H9 (cell line): ENCODE results near the gene PSMB5. TPM values are rescaled to one million over a fixed set of nuclear protein-coding genes. Genes with fewer than 3 reads are reported as not detected.

Source experiments
- DNase-seq: peaks from one replicate; pipeline ENCODE4 v3.0.0-alpha.2; 2017
- H2AFZ ChIP-seq: one replicate; pipeline ENCODE4 v1.6.1; 2013; ENCODE audit warnings: mild to moderate bottlenecking, low read length, control low read depth, moderate library complexity
- H2AK5ac ChIP-seq: 2 replicates; pipeline ENCODE4 v1.6.1; 2013; ENCODE audit warnings: low read length, control low read depth, mixed read lengths; ENCODE audit not compliant: insufficient read length
- H2BK120ac ChIP-seq: one replicate; pipeline ENCODE4 v1.6.1; 2013; ENCODE audit warnings: low read depth, mild to moderate bottlenecking, low read length, control low read depth, inconsistent platforms; ENCODE audit not compliant: poor library complexity, severe bottlenecking
- H2BK12ac ChIP-seq: 2 replicates; pipeline ENCODE4 v1.6.1; 2013; ENCODE audit warnings: low read length, control low read depth, mixed read lengths, low read depth; ENCODE audit not compliant: insufficient read length
- H2BK15ac ChIP-seq: 2 replicates; pipeline ENCODE4 v1.6.1; 2013; ENCODE audit warnings: low read depth, low read length, control low read depth
- H2BK20ac ChIP-seq: one replicate; pipeline ENCODE4 v1.6.1; 2013; ENCODE audit warnings: low read depth, mild to moderate bottlenecking, low read length, control low read depth, inconsistent platforms; ENCODE audit not compliant: poor library complexity, severe bottlenecking
- H2BK5ac ChIP-seq: 2 replicates; pipeline ENCODE4 v1.6.1; 2013; ENCODE audit warnings: low read length, control low read depth, mixed read lengths; ENCODE audit not compliant: insufficient read length
- H3K14ac ChIP-seq: 2 replicates; pipeline ENCODE4 v1.6.1; 2013; ENCODE audit warnings: low read length, control low read depth; ENCODE audit not compliant: insufficient read depth
- H3K18ac ChIP-seq: 2 replicates; pipeline ENCODE4 v1.6.1; 2013; ENCODE audit warnings: low read depth, mild to moderate bottlenecking, mixed read lengths, low read length, control low read depth; ENCODE audit not compliant: insufficient read length
- H3K23ac ChIP-seq: 2 replicates; pipeline ENCODE4 v1.6.1; 2013; ENCODE audit warnings: low read length, control low read depth, mixed read lengths, low read depth; ENCODE audit not compliant: insufficient read length
- H3K23me2 ChIP-seq: 2 replicates; pipeline ENCODE4 v1.6.1; 2013; ENCODE audit warnings: low read depth, mild to moderate bottlenecking, mixed read lengths, low read length, control low read depth; ENCODE audit not compliant: insufficient read length, poor library complexity, severe bottlenecking
- H3K27ac ChIP-seq: 2 replicates; pipeline ENCODE4 v1.5.1; 2013; ENCODE audit warnings: low read length, control low read depth, mixed read lengths, low read depth; ENCODE audit not compliant: insufficient read length
- H3K27me3 ChIP-seq: 2 replicates; pipeline ENCODE4 v1.6.1; 2013; ENCODE audit warnings: low read length, control low read depth, inconsistent platforms; ENCODE audit not compliant: insufficient read depth
- H3K4ac ChIP-seq: 2 replicates; pipeline ENCODE4 v1.6.1; 2013; ENCODE audit warnings: low read depth, mild to moderate bottlenecking, control low read depth, inconsistent platforms, low read length, moderate library complexity
- H3K4me1 ChIP-seq: 2 replicates; pipeline ENCODE4 v1.6.1; 2013; ENCODE audit warnings: low read length, control low read depth, inconsistent platforms; ENCODE audit not compliant: insufficient read depth
- H3K4me2 ChIP-seq: 2 replicates; pipeline ENCODE4 v1.6.1; 2013; ENCODE audit warnings: low read length, control low read depth, mixed read lengths; ENCODE audit not compliant: insufficient read length, insufficient read depth
- H3K56ac ChIP-seq: 2 replicates; pipeline ENCODE4 v1.6.1; 2013; ENCODE audit warnings: low read depth, mild to moderate bottlenecking, mixed read lengths, low read length, control low read depth; ENCODE audit not compliant: insufficient read length
- H3K79me1 ChIP-seq: 2 replicates; pipeline ENCODE4 v1.6.1; 2013; ENCODE audit warnings: low read depth, mild to moderate bottlenecking, moderate library complexity, low read length, control low read depth, inconsistent platforms; ENCODE audit not compliant: insufficient read depth, poor library complexity, severe bottlenecking
- H3K79me2 ChIP-seq: 2 replicates; pipeline ENCODE4 v1.6.1; 2013; ENCODE audit warnings: low read length, control low read depth, inconsistent platforms; ENCODE audit not compliant: insufficient read depth
- H3K9ac ChIP-seq: 2 replicates; pipeline ENCODE4 v1.6.1; 2013; ENCODE audit warnings: low read length, control low read depth, mixed read lengths; ENCODE audit not compliant: insufficient read length; ENCODE audit errors: extremely low read depth
- H3K9me3 ChIP-seq: one replicate; pipeline ENCODE4 v1.6.1; 2013; ENCODE audit warnings: low read depth, low read length, inconsistent platforms; ENCODE audit not compliant: control insufficient read depth
- H3T11ph ChIP-seq: one replicate; pipeline ENCODE4 v1.6.1; 2013; ENCODE audit warnings: mild to moderate bottlenecking, low read length, control low read depth, inconsistent platforms
- H4K20me1 ChIP-seq: one replicate; pipeline ENCODE4 v1.6.1; 2013; ENCODE audit not compliant: control insufficient read depth, insufficient read length, insufficient read depth
- H4K5ac ChIP-seq: 2 replicates; pipeline ENCODE4 v1.6.1; 2013; ENCODE audit warnings: low read depth, mild to moderate bottlenecking, mixed read lengths, low read length, control low read depth; ENCODE audit not compliant: insufficient read length
- H4K8ac ChIP-seq: replicated peaks from 2 replicates; pipeline ENCODE4 v1.6.1; 2013; ENCODE audit warnings: low read length, control low read depth, mixed read lengths, low read depth; ENCODE audit not compliant: insufficient read length
- H4K91ac ChIP-seq: 2 replicates; pipeline ENCODE4 v1.6.1; 2013; ENCODE audit warnings: low read depth, mild to moderate bottlenecking, moderate library complexity, mixed read lengths, low read length, control low read depth; ENCODE audit not compliant: insufficient read length
- H3K27ac Mint-ChIP-seq, 3 experiments: 2 replicates in 2 of 3; 3 replicates in 1 of 3; pipeline ENCODE4 v1.8.0; 2020 to 2021; ENCODE audit warnings: mixed read lengths in 3 of 3, mild to moderate bottlenecking in 1 of 3, moderate library complexity in 1 of 3
- H3K27me3 Mint-ChIP-seq: 2 replicates; pipeline ENCODE4 v1.8.0; 2021; ENCODE audit warnings: low read depth, mild to moderate bottlenecking, moderate library complexity, mixed read lengths
- H3K36me3 Mint-ChIP-seq, 3 experiments: 2 replicates in 2 of 3; 3 replicates in 1 of 3; pipeline ENCODE4 v1.8.0; 2020 to 2021; ENCODE audit warnings: low read depth in 3 of 3, mixed read lengths in 3 of 3; ENCODE audit not compliant: insufficient read depth in 1 of 3
- H3K4me1 Mint-ChIP-seq, 2 experiments: 2 replicates each; pipeline ENCODE4 v1.8.0; 2020; ENCODE audit warnings: mixed read lengths in 2 of 2
- H3K4me3 Mint-ChIP-seq, 2 experiments: 2 replicates in 1 of 2; 3 replicates in 1 of 2; pipeline ENCODE4 v1.8.0; 2020 to 2021; ENCODE audit warnings: mild to moderate bottlenecking in 2 of 2, mixed read lengths in 2 of 2, moderate library complexity in 1 of 2
- H3K9me3 Mint-ChIP-seq, 2 experiments: 2 replicates in 1 of 2; 3 replicates in 1 of 2; pipeline ENCODE4 v1.8.0; 2020; ENCODE audit warnings: mild to moderate bottlenecking in 2 of 2, mixed read lengths in 2 of 2, moderate library complexity in 1 of 2
- WGBS: extraction: QIAGEN DNeasy Blood & Tissue Kit; methylation state at CpG from one replicate; pipeline ENCODE4 v1.1.7; 2013; ENCODE audit warnings: missing lambda C conversion rate, low lambda C conversion rate, mixed read lengths; ENCODE audit not compliant: insufficient read length; ENCODE audit errors: extremely low coverage; 5-methylcytosine and 5-hydroxymethylcytosine counted together
- total RNA-seq: library from RNA; stranded (reverse); gene quantifications from 2 replicates; pipeline ENCODE4 v1.2.1, GENCODE V29; 2021
- TF ChIP-seq, protein P1 (sequence below): fragments of 200-600 bp; sonication (generic); conservative IDR thresholded peaks from 3 replicates; pipeline ENCODE4 v1.8.0; 2021; ENCODE audit warnings: antibody characterized with exemption, mild to moderate bottlenecking

Gene PSMB5
- total RNA-seq, 1 experiment from 2014 or later, result 252 TPM

DNA sequence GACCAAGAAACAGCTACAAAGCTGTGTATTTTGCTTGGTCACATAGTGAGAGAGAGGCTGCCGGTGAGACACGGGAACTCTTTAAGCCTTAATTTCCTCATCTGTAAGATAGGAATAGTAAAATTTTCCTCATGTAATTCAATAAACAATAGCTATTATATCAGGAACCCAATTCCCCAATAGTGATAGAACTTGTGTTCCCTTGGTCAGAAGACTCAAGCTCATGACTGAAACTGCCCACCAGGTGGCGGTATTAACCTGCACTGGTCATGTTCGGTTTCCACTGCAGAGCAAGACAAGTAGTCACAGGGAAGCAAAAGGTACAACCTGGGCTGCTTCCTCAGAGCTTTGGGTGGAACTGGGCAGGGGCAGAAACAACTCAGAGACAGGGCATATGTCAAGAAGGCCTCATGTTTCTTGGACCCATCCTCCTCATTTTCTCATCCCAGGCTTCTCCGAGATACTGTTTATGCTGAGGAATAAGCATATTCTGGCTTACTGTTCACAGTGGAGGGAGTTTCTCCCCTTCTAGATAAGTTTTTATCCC, 48.1 kb downstream of the PSMB5 start:
- Mint-ChIP-seq H3K27ac (no peak overlapping the region), H3K36me3 (peaks cover 5 to 24% (median 10%) of the 10 kb centered on the region in 3 experiments; a peak in 6 of 7 replicates), H3K4me3 (no peak overlapping the region), H3K9me3 (peaks cover 0 to 12% of the 10 kb centered on the region in 2 experiments; a peak in 2 of 5 replicates), H3K27me3 (no peaks in the 10 kb centered on the region; the same call in 1 of the 2 replicates), H3K4me1 (no peaks in the 10 kb centered on the region; a peak in 1 of 4 replicates)
- Histone ChIP-seq H2BK12ac (no peak overlapping the region), H3T11ph (no peak overlapping the region), H3K23ac (no peak overlapping the region), H3K79me1 (no peaks in the 10 kb centered on the region), H3K9ac (no peak overlapping the region), H3K18ac (no peak overlapping the region), H2BK20ac (no peak overlapping the region), H2BK15ac (no peak overlapping the region), H3K4me1 (no peaks in the 10 kb centered on the region; the same call in 1 of the 2 replicates), H2BK120ac (no peak overlapping the region), H3K4ac (no peak overlapping the region), H4K8ac (no peak overlapping the region), H3K27ac (no peak overlapping the region), H3K9me3 (no peaks in the 10 kb centered on the region), H3K4me2 (no peak overlapping the region), H3K79me2 (no peaks in the 10 kb centered on the region), H4K91ac (no peak overlapping the region), H4K5ac (no peak overlapping the region), H3K23me2 (peaks cover 7% of the 10 kb centered on the region), H3K27me3 (no peaks in the 10 kb centered on the region), H3K56ac (no peak overlapping the region), H2BK5ac (no peak overlapping the region), H3K14ac (no peak overlapping the region), H2AFZ (no peak overlapping the region), H2AK5ac (no peak overlapping the region), H4K20me1 (peaks cover 3% of the 10 kb centered on the region)
- WGBS, result no CpG with 5 or more reads among the region's 5 CpGs
- TF ChIP-seq, protein P1, sequence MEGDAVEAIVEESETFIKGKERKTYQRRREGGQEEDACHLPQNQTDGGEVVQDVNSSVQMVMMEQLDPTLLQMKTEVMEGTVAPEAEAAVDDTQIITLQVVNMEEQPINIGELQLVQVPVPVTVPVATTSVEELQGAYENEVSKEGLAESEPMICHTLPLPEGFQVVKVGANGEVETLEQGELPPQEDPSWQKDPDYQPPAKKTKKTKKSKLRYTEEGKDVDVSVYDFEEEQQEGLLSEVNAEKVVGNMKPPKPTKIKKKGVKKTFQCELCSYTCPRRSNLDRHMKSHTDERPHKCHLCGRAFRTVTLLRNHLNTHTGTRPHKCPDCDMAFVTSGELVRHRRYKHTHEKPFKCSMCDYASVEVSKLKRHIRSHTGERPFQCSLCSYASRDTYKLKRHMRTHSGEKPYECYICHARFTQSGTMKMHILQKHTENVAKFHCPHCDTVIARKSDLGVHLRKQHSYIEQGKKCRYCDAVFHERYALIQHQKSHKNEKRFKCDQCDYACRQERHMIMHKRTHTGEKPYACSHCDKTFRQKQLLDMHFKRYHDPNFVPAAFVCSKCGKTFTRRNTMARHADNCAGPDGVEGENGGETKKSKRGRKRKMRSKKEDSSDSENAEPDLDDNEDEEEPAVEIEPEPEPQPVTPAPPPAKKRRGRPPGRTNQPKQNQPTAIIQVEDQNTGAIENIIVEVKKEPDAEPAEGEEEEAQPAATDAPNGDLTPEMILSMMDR, result peak; percentile 94
- DNase-seq, result peak; percentile 85
